ENCODE measurements around the gene MLIP. TPM values are rescaled to one million over a fixed set of nuclear protein-coding genes. Genes with fewer than 3 reads are reported as not detected.
"Not testable (repeated sequence)": the region's sequence is repeated elsewhere in the genome, so short reads cannot be mapped to it uniquely, and the experiment has no call there.

MLIP gene
- total RNA-seq, 1 experiment from 2014 or later: not detected

DNA sequence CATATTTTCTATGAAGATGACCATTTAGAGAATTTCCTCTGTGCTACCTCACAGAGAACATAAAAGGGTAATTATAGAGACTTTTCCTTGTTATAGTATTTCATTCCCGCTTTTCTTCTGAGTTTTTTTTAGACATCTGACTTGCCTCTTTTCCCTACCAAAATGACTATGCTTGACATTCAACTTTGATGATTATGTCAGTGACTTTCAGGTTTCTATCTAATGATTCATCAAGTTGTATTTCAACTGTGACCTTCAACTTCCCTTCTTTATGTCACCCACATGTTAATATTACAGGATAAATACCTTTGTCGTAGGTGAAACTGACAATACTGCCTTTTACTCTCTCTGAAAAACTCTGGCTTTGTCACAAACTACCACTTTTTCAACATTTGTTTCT lies 95.3 kb downstream of the MLIP start:
- no peaks in the 10 kb centered on the region for H3K36me3 Mint-ChIP-seq (ENCODE audit: insufficient read depth, unreplicated experiment)
- POLR2A ChIA-PET: no interaction called here
- intact Hi-C loops (cut with micrococcal nuclease): no loop called here
- TF ChIP-seq, protein P1, sequence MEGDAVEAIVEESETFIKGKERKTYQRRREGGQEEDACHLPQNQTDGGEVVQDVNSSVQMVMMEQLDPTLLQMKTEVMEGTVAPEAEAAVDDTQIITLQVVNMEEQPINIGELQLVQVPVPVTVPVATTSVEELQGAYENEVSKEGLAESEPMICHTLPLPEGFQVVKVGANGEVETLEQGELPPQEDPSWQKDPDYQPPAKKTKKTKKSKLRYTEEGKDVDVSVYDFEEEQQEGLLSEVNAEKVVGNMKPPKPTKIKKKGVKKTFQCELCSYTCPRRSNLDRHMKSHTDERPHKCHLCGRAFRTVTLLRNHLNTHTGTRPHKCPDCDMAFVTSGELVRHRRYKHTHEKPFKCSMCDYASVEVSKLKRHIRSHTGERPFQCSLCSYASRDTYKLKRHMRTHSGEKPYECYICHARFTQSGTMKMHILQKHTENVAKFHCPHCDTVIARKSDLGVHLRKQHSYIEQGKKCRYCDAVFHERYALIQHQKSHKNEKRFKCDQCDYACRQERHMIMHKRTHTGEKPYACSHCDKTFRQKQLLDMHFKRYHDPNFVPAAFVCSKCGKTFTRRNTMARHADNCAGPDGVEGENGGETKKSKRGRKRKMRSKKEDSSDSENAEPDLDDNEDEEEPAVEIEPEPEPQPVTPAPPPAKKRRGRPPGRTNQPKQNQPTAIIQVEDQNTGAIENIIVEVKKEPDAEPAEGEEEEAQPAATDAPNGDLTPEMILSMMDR (IDR thresholded peaks at IDR 0.05; ENCODE audit: unreplicated experiment): no peak
- no TSS peak for BruUV-seq (replicated peaks)
- H3K9me3 Mint-ChIP-seq (ENCODE audit: unreplicated experiment): no peaks in the 10 kb centered on the region
- no peak overlapping the region for H3K27ac Mint-ChIP-seq (ENCODE audit: low read depth, unreplicated experiment)
- CTCF ChIA-PET: no interaction called here
- DNase-seq (ENCODE audit: unreplicated experiment): no peak
- H3K27me3 Mint-ChIP-seq (ENCODE audit: insufficient read depth, unreplicated experiment): no peaks in the 10 kb centered on the region
- H3K4me3 Mint-ChIP-seq (ENCODE audit: unreplicated experiment): no peak overlapping the region
- H3K4me1 Mint-ChIP-seq (ENCODE audit: insufficient read depth, unreplicated experiment): no peaks in the 10 kb centered on the region

DNA sequence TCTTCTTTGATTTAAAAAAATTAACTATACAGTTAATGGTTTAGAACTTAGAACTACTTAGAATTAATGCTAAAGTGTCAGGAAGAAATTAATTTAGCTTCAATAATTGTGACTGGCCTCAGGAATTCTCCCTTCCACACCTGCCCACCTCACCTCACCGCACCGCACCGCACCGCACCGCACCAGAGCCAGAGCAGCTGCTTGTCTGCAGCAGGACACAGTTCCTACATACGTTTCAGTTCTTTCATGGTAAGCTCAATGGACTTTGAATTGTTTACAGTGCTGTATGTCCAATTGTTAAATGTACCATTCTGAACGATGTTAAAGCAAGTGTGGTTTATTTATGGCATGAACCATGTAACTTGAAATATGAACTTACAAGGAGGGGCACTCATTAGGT lies 98.7 kb downstream of the MLIP start:
- H3K36me3 Mint-ChIP-seq (ENCODE audit: insufficient read depth, unreplicated experiment); H3K27me3 Mint-ChIP-seq (ENCODE audit: insufficient read depth, unreplicated experiment); DNase-seq (ENCODE audit: unreplicated experiment); H3K27ac Mint-ChIP-seq (ENCODE audit: low read depth, unreplicated experiment); H3K4me3 Mint-ChIP-seq (ENCODE audit: unreplicated experiment); intact Hi-C loops (cut with micrococcal nuclease); H3K9me3 Mint-ChIP-seq (ENCODE audit: unreplicated experiment); POLR2A ChIA-PET; CTCF ChIA-PET; BruUV-seq (replicated peaks); H3K4me1 Mint-ChIP-seq (ENCODE audit: insufficient read depth, unreplicated experiment): not testable (repeated sequence)

DNA sequence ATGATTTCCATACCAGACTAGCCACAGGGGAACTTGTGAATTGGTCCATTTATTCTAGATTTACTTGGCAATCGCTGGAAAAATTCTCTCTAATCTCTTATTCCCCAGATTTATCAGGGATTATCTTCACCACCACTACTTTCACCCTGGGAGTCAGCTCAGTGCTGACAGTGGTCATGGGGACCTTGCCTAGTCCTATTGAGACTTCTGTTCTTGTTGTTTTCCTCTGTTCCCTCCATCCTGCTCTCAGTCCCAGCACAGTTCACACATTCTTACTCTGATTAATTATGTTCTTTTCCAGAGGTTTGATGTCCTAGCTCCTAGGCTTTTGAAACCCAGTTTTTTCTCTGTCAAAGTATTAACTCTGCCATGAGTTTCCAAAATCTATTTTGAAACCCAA lies 103.0 kb downstream of the MLIP start:
- Mint-ChIP-seq H3K9me3 (ENCODE audit: unreplicated experiment) (no peaks in the 10 kb centered on the region), H3K27ac (ENCODE audit: low read depth, unreplicated experiment) (no peak overlapping the region), H3K4me1 (ENCODE audit: insufficient read depth, unreplicated experiment) (no peaks in the 10 kb centered on the region), H3K36me3 (ENCODE audit: insufficient read depth, unreplicated experiment) (no peaks in the 10 kb centered on the region), H3K4me3 (ENCODE audit: unreplicated experiment) (no peak overlapping the region), H3K27me3 (ENCODE audit: insufficient read depth, unreplicated experiment) (no peaks in the 10 kb centered on the region)
- TF ChIP-seq, protein P1 (IDR thresholded peaks at IDR 0.05; ENCODE audit: unreplicated experiment): no peak
- ChIA-PET POLR2A (no interaction called here), CTCF (no interaction called here)
- no TSS peak for BruUV-seq (replicated peaks)
- intact Hi-C loops (cut with micrococcal nuclease): no loop called here
- no peak for DNase-seq (ENCODE audit: unreplicated experiment)

DNA sequence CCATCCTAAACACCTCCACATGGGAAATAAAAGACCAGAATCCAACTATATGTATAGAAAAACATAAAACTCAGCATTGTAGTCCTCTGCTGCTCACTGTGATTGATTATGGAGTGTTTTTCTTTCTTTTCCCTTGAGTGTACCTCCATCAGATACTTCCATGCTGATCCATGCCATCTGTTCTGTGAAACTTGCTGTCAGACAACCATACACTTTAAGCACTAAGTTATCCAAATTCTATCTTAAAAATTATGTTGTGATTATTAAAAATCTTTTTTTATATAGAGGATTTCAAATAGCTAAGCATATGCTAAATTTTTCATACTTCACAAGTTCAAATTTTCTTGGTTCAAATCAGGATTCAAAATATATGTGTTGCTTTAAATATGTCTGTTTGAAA lies 105.1 kb downstream of the MLIP start:
- no peaks in the 10 kb centered on the region for H3K9me3 Mint-ChIP-seq (ENCODE audit: unreplicated experiment)
- intact Hi-C loops (cut with micrococcal nuclease): no loop called here
- H3K27me3 Mint-ChIP-seq (ENCODE audit: insufficient read depth, unreplicated experiment): no peaks in the 10 kb centered on the region
- H3K4me3 Mint-ChIP-seq (ENCODE audit: unreplicated experiment): no peak overlapping the region
- H3K27ac Mint-ChIP-seq (ENCODE audit: low read depth, unreplicated experiment): no peak overlapping the region
- POLR2A ChIA-PET: no interaction called here
- TF ChIP-seq, protein P1 (IDR thresholded peaks at IDR 0.05; ENCODE audit: unreplicated experiment): no peak
- no peaks in the 10 kb centered on the region for H3K36me3 Mint-ChIP-seq (ENCODE audit: insufficient read depth, unreplicated experiment)
- CTCF ChIA-PET: interaction anchor here (0.6 to 1.1 kb wide), 2 partner anchors 187 to 230 kb away, joined by 3 to 4 read pairs; no protein-coding TSS in a partner anchor
- BruUV-seq (replicated peaks): no TSS peak
- H3K4me1 Mint-ChIP-seq (ENCODE audit: insufficient read depth, unreplicated experiment): no peaks in the 10 kb centered on the region
- DNase-seq (ENCODE audit: unreplicated experiment): no peak

DNA sequence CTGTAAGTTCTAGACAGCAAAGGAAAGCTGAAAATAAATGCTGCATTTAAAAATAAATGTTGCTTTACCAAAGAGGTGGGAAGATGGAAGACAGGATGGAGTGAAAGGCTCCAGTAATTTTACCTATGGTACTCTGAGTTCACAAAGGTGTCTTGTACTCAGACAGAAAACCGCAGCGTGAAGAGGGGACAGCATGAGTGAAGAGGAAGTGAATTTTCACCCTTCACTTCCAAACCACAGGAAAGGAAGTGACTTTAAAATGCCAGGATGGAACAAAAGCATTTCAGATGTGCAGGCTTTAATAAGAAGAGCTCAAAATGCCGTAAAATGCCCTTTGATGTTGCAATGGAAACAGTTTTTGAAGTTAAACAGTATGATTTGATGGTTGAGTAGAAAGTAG lies 105.8 kb downstream of the MLIP start:
- H3K4me3 Mint-ChIP-seq (ENCODE audit: unreplicated experiment): no peak overlapping the region
- DNase-seq (ENCODE audit: unreplicated experiment): no peak
- BruUV-seq (replicated peaks): no TSS peak
- no peak overlapping the region for H3K27ac Mint-ChIP-seq (ENCODE audit: low read depth, unreplicated experiment)
- TF ChIP-seq, protein P1 (IDR thresholded peaks at IDR 0.05; ENCODE audit: unreplicated experiment): no peak
- H3K4me1 Mint-ChIP-seq (ENCODE audit: insufficient read depth, unreplicated experiment): no peaks in the 10 kb centered on the region
- intact Hi-C loops (cut with micrococcal nuclease): no loop called here
- no peaks in the 10 kb centered on the region for H3K9me3 Mint-ChIP-seq (ENCODE audit: unreplicated experiment)
- CTCF ChIA-PET: interaction anchor here (0.6 to 1.1 kb wide), 2 partner anchors 187 to 231 kb away, joined by 3 to 4 read pairs; no protein-coding TSS in a partner anchor
- no peaks in the 10 kb centered on the region for H3K36me3 Mint-ChIP-seq (ENCODE audit: insufficient read depth, unreplicated experiment)
- POLR2A ChIA-PET: no interaction called here
- H3K27me3 Mint-ChIP-seq (ENCODE audit: insufficient read depth, unreplicated experiment): no peaks in the 10 kb centered on the region

Measured in MCF 10A (cell line).